Heart left ventricle (tissue), 16 donors: ENCODE data around the gene PTTG1IP2. TPM values are rescaled to one million over a fixed set of nuclear protein-coding genes. Genes with fewer than 3 reads are reported as not detected.

ENCODE experiments used
- ATAC-seq, 4 donors: fragments of 200-7000 bp; cut with Tn5 transposase; one replicate each; pipeline ENCODE4 v1.9.1; 2020 to 2022; ENCODE audit warnings: moderate library complexity in 4 of 4, mild to moderate bottlenecking in 3 of 4, moderate number of reproducible peaks in 1 of 4
- DNase-seq, 5 donors: peaks; one replicate each; pipeline ENCODE4 v3.0.0-alpha.2; 2020
- H3K27ac ChIP-seq, 12 donors: fragments of 200-600 bp; sonication (generic) in 4 of 12; one replicate each; pipeline versions ENCODE4 v1.5.0 to v1.8.0; 2016 to 2022; ENCODE audit warnings: mild to moderate bottlenecking in 2 of 12
- H3K27me3 ChIP-seq, 9 donors: fragments of 200-600 bp; sonication (generic) in 2 of 9; one replicate each; pipeline versions ENCODE4 v1.5.1 to v1.8.0; 2016 to 2022; ENCODE audit warnings: mild to moderate bottlenecking in 3 of 9
- H3K36me3 ChIP-seq, 9 donors: fragments of 200-600 bp; sonication (generic) in 2 of 9; one replicate each; pipeline versions ENCODE4 v1.5.0 to v1.8.0; 2018 to 2022; ENCODE audit warnings: mild to moderate bottlenecking in 2 of 9
- H3K4me1 ChIP-seq, 12 donors: fragments of 200-600 bp; sonication (generic) in 4 of 12; one replicate each; pipeline versions ENCODE4 v1.5.0 to v1.8.0; 2016 to 2022; ENCODE audit warnings: mild to moderate bottlenecking in 3 of 12
- H3K4me3 ChIP-seq, 12 donors: fragments of 200-600 bp; sonication (generic) in 4 of 12; one replicate each; pipeline versions ENCODE4 v1.5.0 to v1.8.0; 2017 to 2022; ENCODE audit warnings: mild to moderate bottlenecking in 9 of 12, moderate library complexity in 4 of 12
- H3K9me3 ChIP-seq, 12 donors: fragments of 200-600 bp; sonication (generic) in 4 of 12; one replicate each; pipeline versions ENCODE4 v1.5.0 to v1.8.0; 2016 to 2022; ENCODE audit warnings: mild to moderate bottlenecking in 1 of 12
- CTCF ChIP-seq, 12 donors: fragments of 200-600 bp; sonication (generic) in 4 of 12; IDR thresholded peaks; one replicate each; pipeline versions ENCODE4 v1.5.0 to v1.8.0; 2018 to 2022; ENCODE audit warnings: antibody characterized with exemption in 12 of 12, mild to moderate bottlenecking in 5 of 12
- POLR2A ChIP-seq, 2 donors: fragments of 450-650 bp; IDR thresholded peaks; one replicate each; pipeline ENCODE4 v1.6.1; 2017; ENCODE audit warnings: antibody characterized with exemption in 2 of 2, mild to moderate bottlenecking in 2 of 2, moderate library complexity in 2 of 2
- WGBS, 4 donors: extraction: QIAGEN DNeasy Blood & Tissue Kit in 2 of 4; methylation state at CpG; one replicate each; pipeline versions ENCODE4 v1.1.5 to v1.1.7; 2013 to 2018; 5-methylcytosine and 5-hydroxymethylcytosine counted together
- intact Hi-C, 10 donors: fragments of 100-400 bp; cut with DNase I; formaldehyde crosslinking; loops; one replicate each; pipeline versions ENCODE4 v1.11.1 to v1.14.2; 2022
- polyA plus RNA-seq, 2 donors: library from polyadenylated mRNA; stranded (reverse); fragments of 200-250 nt; gene quantifications; one replicate each; pipeline ENCODE4 v1.2.3, GENCODE V29; 2013
- total RNA-seq, 9 donors: library from RNA; depleted of rRNA in 2 of 9; stranded (reverse); fragments of >200 nt in 2 of 9; fragmentation: NEBNext Ultra II Directional in 3 of 9; extraction: Animal tissue kit (Norgen Biotek cat#: 25700) in 3 of 9; gene quantifications; one replicate each; pipeline versions ENCODE4 v1.1.0 to v1.2.4, GENCODE V29; 2016 to 2023
- donor health status: ischemic (EF 13 %, LVEDD 7.1; RV severe dilation, severe dysfunction).
- donor health status: healthy with polysubstance abuse.
- donor health status: DM: no; HTN: yes; CAD: no.
- donor health status: DM: no; HTN: no; CAD: no.
- donor health status: ischemic (EF 25% LVEDD 6.9; RV normal size, moderate dysfunction).
- donor health status: ischemic (EF 25% LVEDD 5.7; RV mildly dilated, moderate dysfunction).
- donor health status: healthy.
- donor health status: DM: yes; HTN: yes; CAD: no.
- donor health status: ischemic (EF 35%, LVEDD 5.7; RV mildly dilated, moderate dysfunction).
- donor health status: nonischemic (EF 11% LVEDD 7.7; RV severe dilation, severe dysfunction).
- donor health status: DM: yes; HTN: yes; CAD: no.
- donor health status: PGD.
- donor health status: ischemic (EF 29% LVEDD 5.4; RV normal size, mild dysfunction).
- donor health status: nonischemic (EF 23%, LVEDD 6.1; RV moderate dilation, normal function).

Gene PTTG1IP2
- total and polyA plus RNA-seq, 11 donors, result not detected

DNA sequence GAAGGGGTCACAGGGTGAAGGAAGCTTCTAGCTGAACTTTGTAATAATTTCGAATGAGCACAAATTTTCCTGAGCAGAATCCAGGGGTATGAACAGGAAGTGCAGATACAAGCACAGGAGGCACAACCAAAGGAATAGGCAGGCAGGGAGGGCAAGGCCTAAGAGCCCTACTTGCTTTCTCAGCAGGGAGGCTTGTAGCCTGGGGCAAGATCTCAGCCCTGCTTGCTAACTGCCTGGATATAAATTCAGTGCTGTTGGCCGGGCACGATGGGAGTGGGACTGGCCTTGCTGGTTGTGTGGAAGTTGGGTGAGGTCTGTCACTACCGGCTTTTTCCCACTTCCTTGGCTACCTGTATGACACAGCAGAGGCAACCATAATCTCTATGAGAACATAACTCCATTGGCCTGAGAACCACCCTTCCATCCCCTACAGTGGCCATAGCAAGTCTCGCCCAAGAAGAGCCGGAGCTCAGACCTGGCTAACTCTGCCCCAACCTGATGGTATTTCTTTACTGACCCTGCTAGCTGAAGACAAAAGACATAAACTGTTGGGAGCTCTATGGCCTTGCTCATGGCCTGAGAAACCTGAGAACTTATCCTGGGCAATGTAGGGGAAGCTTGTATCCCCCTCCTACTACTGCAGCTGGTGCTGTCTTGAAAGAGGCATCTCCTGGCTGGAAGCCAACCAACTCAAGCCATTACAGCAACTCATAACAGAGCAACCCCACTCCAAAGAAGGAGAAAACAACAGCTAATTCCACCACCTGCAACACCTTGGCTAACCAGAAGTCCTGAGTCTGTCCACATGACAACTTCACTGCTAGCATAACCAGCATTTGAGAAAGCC, 38.6 kb upstream of the PTTG1IP2 start:
- Histone ChIP-seq H3K4me3 (no peak overlapping the region), H3K36me3 (no peaks in the 10 kb centered on the region), H3K27ac (no peak overlapping the region), H3K4me1 (no peaks in the 10 kb centered on the region), H3K9me3 (peaks cover 0 to 12% (median 0%) of the 10 kb centered on the region in 12 donors), H3K27me3 (no peaks in the 10 kb centered on the region)
- no peak for DNase-seq
- intact Hi-C loops, result loop anchor here in 3 of 10 donors (5.0 to 10.0 kb wide), 3 partner anchors 64 to 1636 kb away; partner anchors contain the start of genes STEAP1 (in 1 of the 3) and TEX47 (in 1 of the 3)
- no peak for ATAC-seq
- TF ChIP-seq CTCF (IDR thresholded peaks at IDR 0.05), result no peak
- TF ChIP-seq POLR2A (IDR thresholded peaks at IDR 0.05), result no peak
- 85 to 89% (median 87%) methylated on average over 6 of the region's 6 CpGs for WGBS, 4 donors

DNA sequence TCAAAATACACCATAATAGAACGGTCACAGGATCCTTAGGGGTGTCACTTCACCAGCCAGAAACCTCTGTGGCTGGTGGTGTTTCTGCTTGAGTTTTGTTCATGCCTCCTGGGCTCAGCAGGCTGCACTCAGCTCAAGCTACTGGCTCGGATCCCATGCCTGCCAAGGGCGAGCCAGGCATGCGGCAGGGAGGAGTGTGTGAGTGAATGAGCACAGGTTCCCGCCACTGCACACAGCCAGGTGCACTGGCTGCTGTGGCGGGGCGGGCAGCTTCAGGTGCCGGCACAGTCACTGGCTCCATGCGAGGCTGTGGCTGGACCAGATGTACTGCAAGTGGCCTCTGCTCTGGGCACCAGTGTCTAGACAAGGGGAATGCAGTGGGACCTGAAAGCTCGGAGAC, 36.7 kb upstream of the PTTG1IP2 start:
- TF ChIP-seq POLR2A (IDR thresholded peaks at IDR 0.05), result no peak
- no peak for TF ChIP-seq CTCF (IDR thresholded peaks at IDR 0.05)
- Histone ChIP-seq H3K27ac (no peak overlapping the region), H3K36me3 (no peaks in the 10 kb centered on the region), H3K27me3 (no peaks in the 10 kb centered on the region), H3K4me1 (no peaks in the 10 kb centered on the region), H3K9me3 (peaks cover 0 to 24% (median 4%) of the 10 kb centered on the region in 12 donors), H3K4me3 (no peak overlapping the region)
- WGBS, 4 donors, result 71 to 75% (median 72%) methylated on average over 10 of the region's 10 CpGs
- DNase-seq (no peak), ATAC-seq (no peak)
- intact Hi-C loops, result loop anchor here in 3 of 10 donors (5.0 to 10.0 kb wide), 3 partner anchors 62 to 1638 kb away; partner anchors contain the start of genes STEAP1 (in 1 of the 3) and TEX47 (in 1 of the 3)

- no peak overlapping the region for H3K27ac ChIP-seq
- H3K4me3 ChIP-seq, result no peak overlapping the region
- ATAC-seq, result no peak
- TF ChIP-seq CTCF (IDR thresholded peaks at IDR 0.05), result no peak
- intact Hi-C loops, result loop anchor here in 3 of 10 donors (5.0 to 10.0 kb wide), 3 partner anchors 62 to 1638 kb away; partner anchors contain the start of genes STEAP1 (in 1 of the 3) and TEX47 (in 1 of the 3)
- no peaks in the 10 kb centered on the region for H3K36me3 ChIP-seq
- 77 to 94% (median 83%) methylated on average over 3 of the region's 3 CpGs for WGBS, 4 donors
- no peaks in the 10 kb centered on the region for H3K27me3 ChIP-seq
- peaks cover 0 to 24% (median 4%) of the 10 kb centered on the region in 12 donors for H3K9me3 ChIP-seq
- H3K4me1 ChIP-seq, result no peaks in the 10 kb centered on the region
- no peak for DNase-seq
Observed at GRCh38 chr7:90433221-90433620, 36.2 kb upstream of the PTTG1IP2 start.

DNA sequence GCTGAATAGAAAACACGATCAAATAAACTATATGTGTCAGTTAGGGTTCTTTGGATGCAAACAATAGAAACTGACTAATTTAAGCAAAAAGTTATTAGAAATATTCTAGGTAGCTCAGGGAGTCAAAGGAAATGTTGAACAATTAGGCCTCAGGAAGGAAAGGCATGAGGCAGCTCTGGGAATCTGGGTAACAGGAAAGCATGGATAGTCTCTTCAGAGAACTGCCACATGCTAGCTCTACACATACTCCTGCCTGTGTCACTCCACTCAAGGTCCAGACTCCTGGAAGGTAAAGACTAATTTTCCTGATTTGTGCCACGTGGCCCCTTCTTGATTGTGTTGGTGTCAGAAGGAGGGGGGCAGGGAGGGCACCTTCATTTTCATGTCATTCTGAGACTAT, 23.8 kb upstream of the PTTG1IP2 start:
- no peaks in the 10 kb centered on the region for H3K27me3 ChIP-seq
- H3K4me1 ChIP-seq, result no peaks in the 10 kb centered on the region
- no peak overlapping the region for H3K4me3 ChIP-seq
- no peaks in the 10 kb centered on the region for H3K36me3 ChIP-seq
- DNase-seq (no peak), ATAC-seq (no peak)
- H3K9me3 ChIP-seq, result no peaks in the 10 kb centered on the region
- TF ChIP-seq POLR2A (IDR thresholded peaks at IDR 0.05), result no peak
- TF ChIP-seq CTCF (IDR thresholded peaks at IDR 0.05), result no peak
- H3K27ac ChIP-seq, result no peak overlapping the region
- intact Hi-C loops, result no loop called here
- WGBS, 4 donors, result 42 to 59% (median 56%) methylated on average over 2 of the region's 2 CpGs
